Measurements from ENCODE around the gene KCNS3. TPM values are rescaled to one million over a fixed set of nuclear protein-coding genes. Genes with fewer than 3 reads are reported as not detected.

KCNS3 gene
- total and polyA plus RNA-seq, 2 of the 4 experiments (the other 2 are of a cell fraction): 2.9 to 4.3 TPM

DNA sequence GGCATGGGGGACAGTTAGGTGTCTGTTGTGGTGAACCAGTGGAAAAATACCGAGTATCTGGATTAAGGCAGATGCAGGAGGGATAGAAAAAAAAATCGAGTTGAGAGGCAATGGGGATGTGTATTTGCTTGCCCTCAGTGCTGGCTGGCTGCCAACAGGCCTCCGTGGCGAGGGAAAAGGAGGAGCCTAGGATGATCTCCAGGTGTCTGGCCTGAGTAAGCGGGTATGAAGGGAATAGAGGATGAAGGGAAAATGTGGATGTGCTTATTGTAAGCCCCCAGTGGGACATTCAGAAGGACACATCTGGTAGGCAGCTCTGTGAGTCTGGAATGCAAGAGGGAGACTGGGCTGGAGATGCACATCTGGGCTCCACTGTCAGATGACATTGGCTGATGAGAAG lies 22.8 kb downstream of the KCNS3 start:
- Histone ChIP-seq H3K27me3 (ENCODE audit: control insufficient read depth, insufficient read depth, low read length) (no peaks in the 10 kb centered on the region), H3K36me3 (ENCODE audit: control insufficient read depth, insufficient read depth, low read length) (no peaks in the 10 kb centered on the region), H3K27ac (ENCODE audit: insufficient read depth, low read length) (no peak overlapping the region), H3K18ac (ENCODE audit: low read depth, low read length) (no peak overlapping the region), H2BK15ac (ENCODE audit: low read depth, low read length) (no peak overlapping the region), H2BK5ac (ENCODE audit: low read depth, low read length, poor library complexity, severe bottlenecking) (no peak overlapping the region), H4K8ac (ENCODE audit: low read depth in 2 of 2, low read length in 2 of 2) (no peak overlapping the region), H3K79me1 (ENCODE audit: low read depth in 1 of 2, low read length in 2 of 2) (peaks cover 0 to 6% of the 10 kb centered on the region in 2 experiments; a peak in 2 of 4 replicates), H4K91ac (ENCODE audit: insufficient read depth, low read depth, low read length) (no peak overlapping the region), H3K14ac (replicated peaks; ENCODE audit: low read depth, low read length) (no peak overlapping the region), H4K5ac (ENCODE audit: low read depth, low read length) (no peak overlapping the region), H3K4me3 (ENCODE audit: insufficient read depth, low read depth, low read length) (no peak overlapping the region), H2AK5ac (ENCODE audit: low read depth, low read length) (no peak overlapping the region), H3K4ac (ENCODE audit: low read depth, low read length) (no peak overlapping the region), H3K9ac (ENCODE audit: low read depth, low read length) (no peak overlapping the region), H3K9me1 (ENCODE audit: insufficient read depth, low read length) (no peaks in the 10 kb centered on the region), H2BK120ac (ENCODE audit: low read depth, low read length) (no peak overlapping the region), H2AFZ (replicated peaks; ENCODE audit: low read length, poor library complexity) (peak overlapping the region; percentile 58), H3K4me2 (ENCODE audit: low read depth, low read length) (no peak overlapping the region), H2AK9ac (replicated peaks; ENCODE audit: low read depth, low read length, poor library complexity) (peak overlapping the region; percentile 19), H3K23ac (ENCODE audit: low read depth, low read length) (0 out of 2 replicates have a peak overlapping the region, but pooled peaks have one; percentile 15), H4K20me1 (ENCODE audit: insufficient read depth, low read length) (peaks cover 4% of the 10 kb centered on the region; the same call in 1 of the 2 replicates), H2BK20ac (ENCODE audit: low read depth, low read length) (no peak overlapping the region), H3K4me1 (ENCODE audit: control insufficient read depth, insufficient read depth, low read length) (no peaks in the 10 kb centered on the region), H3K56ac (ENCODE audit: extremely low read depth, insufficient read depth, low read length) (no peak overlapping the region), H3K9me3 (ENCODE audit: control insufficient read depth, insufficient read depth, low read length) (no peaks in the 10 kb centered on the region)
- TF ChIP-seq MAZ (IDR thresholded peaks at IDR 0.05; ENCODE audit: borderline replicate concordance, low read depth, low read length) (no peak), POLR2A (IDR thresholded peaks at IDR 0.05; ENCODE audit: low read depth, low read length) (no peak), MXI1 (IDR thresholded peaks at IDR 0.05; ENCODE audit: borderline replicate concordance, low read depth, low read length) (no peak), NFE2L2 (IDR thresholded peaks at IDR 0.05; ENCODE audit: low read depth, low read length) (no peak), CHD1 (IDR thresholded peaks at IDR 0.05; ENCODE audit: low read depth, low read length) (no peak), MAFK (IDR thresholded peaks at IDR 0.05; ENCODE audit: low read depth, low read length) (no peak), RCOR1 (IDR thresholded peaks at IDR 0.05; ENCODE audit: insufficient replicate concordance, low read length) (no peak), CEBPB (IDR thresholded peaks at IDR 0.05; ENCODE audit: low read depth, low read length) (no peak), RFX5 (IDR thresholded peaks at IDR 0.05; ENCODE audit: low read depth, low read length) (no peak), FOS (IDR thresholded peaks at IDR 0.05; ENCODE audit: low read depth, low read length) (no peak), RAD21 (IDR thresholded peaks at IDR 0.05; ENCODE audit: low read length) (no peak), BHLHE40 (IDR thresholded peaks at IDR 0.05; ENCODE audit: low read depth, low read length) (no peak), SMC3 (IDR thresholded peaks at IDR 0.05; ENCODE audit: low read depth, low read length) (no peak)
- TF ChIP-seq, protein P1, sequence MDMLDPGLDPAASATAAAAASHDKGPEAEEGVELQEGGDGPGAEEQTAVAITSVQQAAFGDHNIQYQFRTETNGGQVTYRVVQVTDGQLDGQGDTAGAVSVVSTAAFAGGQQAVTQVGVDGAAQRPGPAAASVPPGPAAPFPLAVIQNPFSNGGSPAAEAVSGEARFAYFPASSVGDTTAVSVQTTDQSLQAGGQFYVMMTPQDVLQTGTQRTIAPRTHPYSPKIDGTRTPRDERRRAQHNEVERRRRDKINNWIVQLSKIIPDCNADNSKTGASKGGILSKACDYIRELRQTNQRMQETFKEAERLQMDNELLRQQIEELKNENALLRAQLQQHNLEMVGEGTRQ (IDR thresholded peaks at IDR 0.05; ENCODE audit: low read depth, low read length): no peak
- TF ChIP-seq, protein P2, sequence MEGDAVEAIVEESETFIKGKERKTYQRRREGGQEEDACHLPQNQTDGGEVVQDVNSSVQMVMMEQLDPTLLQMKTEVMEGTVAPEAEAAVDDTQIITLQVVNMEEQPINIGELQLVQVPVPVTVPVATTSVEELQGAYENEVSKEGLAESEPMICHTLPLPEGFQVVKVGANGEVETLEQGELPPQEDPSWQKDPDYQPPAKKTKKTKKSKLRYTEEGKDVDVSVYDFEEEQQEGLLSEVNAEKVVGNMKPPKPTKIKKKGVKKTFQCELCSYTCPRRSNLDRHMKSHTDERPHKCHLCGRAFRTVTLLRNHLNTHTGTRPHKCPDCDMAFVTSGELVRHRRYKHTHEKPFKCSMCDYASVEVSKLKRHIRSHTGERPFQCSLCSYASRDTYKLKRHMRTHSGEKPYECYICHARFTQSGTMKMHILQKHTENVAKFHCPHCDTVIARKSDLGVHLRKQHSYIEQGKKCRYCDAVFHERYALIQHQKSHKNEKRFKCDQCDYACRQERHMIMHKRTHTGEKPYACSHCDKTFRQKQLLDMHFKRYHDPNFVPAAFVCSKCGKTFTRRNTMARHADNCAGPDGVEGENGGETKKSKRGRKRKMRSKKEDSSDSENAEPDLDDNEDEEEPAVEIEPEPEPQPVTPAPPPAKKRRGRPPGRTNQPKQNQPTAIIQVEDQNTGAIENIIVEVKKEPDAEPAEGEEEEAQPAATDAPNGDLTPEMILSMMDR (conservative IDR thresholded peaks at IDR 0.05; ENCODE audit: low read depth, low read length): no peak
- TF ChIP-seq, protein P3, sequence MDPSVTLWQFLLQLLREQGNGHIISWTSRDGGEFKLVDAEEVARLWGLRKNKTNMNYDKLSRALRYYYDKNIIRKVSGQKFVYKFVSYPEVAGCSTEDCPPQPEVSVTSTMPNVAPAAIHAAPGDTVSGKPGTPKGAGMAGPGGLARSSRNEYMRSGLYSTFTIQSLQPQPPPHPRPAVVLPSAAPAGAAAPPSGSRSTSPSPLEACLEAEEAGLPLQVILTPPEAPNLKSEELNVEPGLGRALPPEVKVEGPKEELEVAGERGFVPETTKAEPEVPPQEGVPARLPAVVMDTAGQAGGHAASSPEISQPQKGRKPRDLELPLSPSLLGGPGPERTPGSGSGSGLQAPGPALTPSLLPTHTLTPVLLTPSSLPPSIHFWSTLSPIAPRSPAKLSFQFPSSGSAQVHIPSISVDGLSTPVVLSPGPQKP (IDR thresholded peaks at IDR 0.05; ENCODE audit: borderline replicate concordance, low read depth, low read length): no peak
- POLR2A ChIA-PET (ENCODE audit: unreplicated experiment): no interaction called here
- DNase-seq (no peak), ATAC-seq (ENCODE audit: low read depth) (no peak)
- dilution Hi-C loops (cut with HindIII; ENCODE audit: low sequenced_read_pairs, unreplicated experiment) (no loop called here), in situ Hi-C loops (cut with MboI; ENCODE audit: low sequenced_read_pairs) (no loop called here), intact Hi-C loops (cut with micrococcal nuclease) (no loop called here)
- no TSS peak for BruUV-seq (replicated peaks)
- 24% methylated on average over 4 of the region's 5 CpGs; no CpG with 5 or more reads in 1 of the 2 experiments for WGBS, 2 experiments (ENCODE audit: extremely low coverage in 2 of 2, insufficient read length in 1 of 2)
- CTCF ChIA-PET: no interaction called here

Measured in IMR-90 (cell line).